Activated CD4-positive, alpha-beta T cell treated with anti-CD3 and anti-CD28 coated beads for 48 hours (primary cell): Measurements from ENCODE around the gene GARIN1A.
"Not testable (repeated sequence)": the region's sequence is repeated elsewhere in the genome, so short reads cannot be mapped to it uniquely, and the experiment has no call there.

Source experiments
- DNase-seq: peaks from one replicate; pipeline ENCODE4 v3.0.0-alpha.2; 2020

GARIN1A gene

GRCh38 chr7:128671992-128672391 is at the start of gene GARIN1A:
Gene GARIN1A (plus strand): TSS chr7:128672292. CDS start chr7:128672398, 106 bp downstream.
- no peak for DNase-seq

- not testable (repeated sequence) for DNase-seq
Observed at GRCh38 chr7:128627124-128627523, 45.0 kb upstream of the GARIN1A start.

- DNase-seq, result not testable (repeated sequence)
Observed at GRCh38 chr7:128633915-128634314, 38.2 kb upstream of the GARIN1A start.

DNA sequence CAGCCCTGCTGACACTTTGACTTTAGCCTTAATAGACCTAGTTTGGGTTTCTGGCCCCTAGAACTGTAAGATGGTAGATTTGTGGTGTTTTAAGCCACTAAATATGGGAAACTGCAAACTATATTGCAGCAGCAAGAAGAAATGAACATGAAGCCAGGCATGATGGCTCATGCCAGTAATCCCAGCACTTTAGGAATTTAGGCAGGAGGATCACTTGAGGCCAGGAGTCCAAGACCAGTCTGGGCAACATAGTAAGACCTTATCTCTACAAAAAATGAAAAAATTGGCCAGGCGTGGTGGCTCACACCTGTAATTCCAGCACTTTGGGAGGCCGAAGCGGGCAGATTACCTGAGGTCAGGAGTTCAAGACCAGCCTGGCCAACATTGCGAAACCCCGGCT is 26.9 kb upstream of the GARIN1A start:
- DNase-seq, result not testable (repeated sequence)

DNA sequence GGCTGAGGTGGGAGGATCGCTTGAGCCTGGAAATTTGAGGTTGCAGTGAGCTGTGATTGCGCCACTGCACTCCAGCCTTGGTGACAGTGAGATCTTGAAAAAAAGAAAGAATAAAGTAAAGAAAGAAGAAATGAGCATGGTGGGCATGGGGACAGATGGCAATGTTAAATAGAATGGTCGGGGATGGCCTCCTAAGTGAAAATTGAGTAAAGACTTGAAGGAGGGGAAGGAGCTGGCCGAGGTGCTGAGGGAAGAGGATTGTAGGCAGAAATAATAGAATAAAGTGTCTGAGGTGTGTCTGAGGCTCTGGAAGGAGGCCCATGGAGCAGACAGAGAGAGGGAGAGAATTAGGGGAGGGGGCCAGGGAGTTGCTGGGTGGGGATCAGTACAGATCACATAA is 26.2 kb upstream of the GARIN1A start:
- not testable (repeated sequence) for DNase-seq

- DNase-seq, result not testable (repeated sequence)
Observed at GRCh38 chr7:128646877-128647276, 25.2 kb upstream of the GARIN1A start.

- DNase-seq, result not testable (repeated sequence)
Observed at GRCh38 chr7:128651096-128651495, 21.0 kb upstream of the GARIN1A start.

GRCh38 chr7:128652606-128653005 is 19.5 kb upstream of the GARIN1A start:
- not testable (repeated sequence) for DNase-seq

DNA sequence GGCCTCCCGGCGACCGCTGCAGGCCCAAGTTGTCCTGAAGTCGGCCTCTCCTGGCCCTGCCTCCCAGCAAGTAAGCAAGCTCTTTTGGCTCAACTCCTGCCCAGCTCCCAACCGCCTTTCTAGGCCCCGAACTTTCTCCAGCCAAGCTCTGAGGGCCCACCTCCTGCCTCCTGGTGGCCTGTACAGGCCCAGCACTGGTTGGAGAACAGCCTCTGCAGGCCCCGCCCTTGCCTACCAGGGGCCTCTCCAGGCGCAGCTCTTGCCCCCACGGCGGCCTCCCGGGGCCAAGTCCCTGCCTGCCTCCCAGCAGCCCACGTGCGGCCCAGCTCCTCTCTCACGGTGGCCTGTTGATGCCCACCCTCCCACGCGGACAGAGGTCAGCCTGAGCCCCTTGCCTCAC is 18.9 kb upstream of the GARIN1A start:
- not testable (repeated sequence) for DNase-seq

DNA sequence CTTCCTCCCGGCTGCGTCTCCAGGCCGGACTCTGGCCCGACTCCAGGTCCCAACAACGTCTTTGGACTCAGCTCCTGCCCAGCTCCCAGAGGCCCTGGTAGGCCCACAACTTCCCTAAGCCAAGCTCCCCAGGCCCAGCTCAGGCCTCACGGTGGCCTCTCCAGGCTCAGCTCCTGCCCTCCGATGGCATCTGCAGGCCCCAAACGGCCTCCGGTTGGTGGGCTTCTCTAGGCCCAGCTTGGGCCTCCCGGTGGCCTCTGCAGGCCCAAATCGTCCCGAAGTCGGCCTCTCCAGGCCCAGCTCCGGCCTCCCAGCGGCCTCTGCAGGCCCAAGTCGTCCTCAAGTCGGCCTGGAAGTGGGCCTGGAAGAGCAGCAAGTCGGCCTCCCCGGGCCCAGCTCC is 18.0 kb upstream of the GARIN1A start:
- DNase-seq, result not testable (repeated sequence)

DNA sequence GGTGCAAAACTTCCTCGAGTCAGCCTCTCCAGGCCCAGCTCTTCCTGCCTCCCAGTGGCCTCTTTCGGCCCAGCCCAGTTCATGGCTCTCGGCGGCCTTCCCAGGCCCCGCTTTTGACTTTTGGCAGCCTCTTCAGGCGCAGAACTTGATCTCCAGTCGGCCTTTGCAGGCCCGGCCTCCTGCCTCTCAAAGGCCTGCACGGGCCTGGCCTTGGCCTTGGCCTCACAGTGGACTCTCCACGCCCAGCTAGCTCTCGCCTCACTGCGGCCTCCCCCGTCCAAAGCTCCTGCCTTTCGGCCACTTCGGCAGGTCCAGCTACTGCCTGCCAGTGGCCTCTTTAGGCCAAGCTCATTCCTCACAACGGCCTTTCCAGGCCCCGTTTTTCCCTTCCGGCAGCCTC is 17.6 kb upstream of the GARIN1A start:
- DNase-seq, result not testable (repeated sequence)

DNA sequence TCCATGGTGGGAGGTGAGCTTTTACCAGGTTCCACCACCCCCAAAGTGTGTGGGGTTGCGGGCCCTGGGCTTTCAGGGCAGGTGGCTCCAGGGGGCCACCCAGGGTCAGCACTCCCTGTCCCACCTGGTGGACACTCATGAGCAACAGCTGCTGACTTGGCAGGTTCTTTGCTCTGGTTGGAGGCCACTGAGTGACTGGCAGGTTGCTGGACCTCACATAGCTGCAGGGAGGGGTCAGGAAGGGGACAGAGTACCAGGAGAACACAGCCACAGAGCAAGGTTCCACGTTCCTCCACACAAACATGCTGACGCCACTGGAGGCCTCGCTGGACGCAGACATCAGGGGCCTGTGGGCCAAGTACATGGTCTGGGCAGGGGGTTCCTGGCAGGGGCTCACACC is 13.7 kb upstream of the GARIN1A start:
- not testable (repeated sequence) for DNase-seq

GRCh38 chr7:128660596-128660995 is 11.5 kb upstream of the GARIN1A start:
- no peak for DNase-seq

GRCh38 chr7:128661446-128661845 is 10.6 kb upstream of the GARIN1A start:
- DNase-seq, result no peak

DNA sequence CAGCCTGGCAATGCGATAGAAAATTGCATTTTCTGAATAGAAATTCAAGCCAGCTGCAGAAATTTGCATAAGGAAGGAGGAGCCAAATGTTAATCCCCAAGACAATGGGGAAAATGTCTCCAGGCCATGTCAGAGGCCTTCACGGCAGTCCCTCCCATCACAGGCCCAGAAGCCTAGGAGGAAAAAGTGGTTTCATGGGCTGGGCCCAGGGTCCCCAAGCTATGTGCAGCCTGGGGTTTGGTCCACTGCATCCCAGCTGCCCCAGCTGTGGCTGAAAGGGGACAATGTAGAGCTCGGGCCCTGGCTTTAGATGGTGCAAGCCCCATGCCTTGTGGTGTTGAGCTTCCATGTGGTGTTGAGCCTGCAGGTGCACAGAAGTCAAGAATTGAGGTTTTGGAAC is 10.0 kb upstream of the GARIN1A start:
- no peak for DNase-seq

DNA sequence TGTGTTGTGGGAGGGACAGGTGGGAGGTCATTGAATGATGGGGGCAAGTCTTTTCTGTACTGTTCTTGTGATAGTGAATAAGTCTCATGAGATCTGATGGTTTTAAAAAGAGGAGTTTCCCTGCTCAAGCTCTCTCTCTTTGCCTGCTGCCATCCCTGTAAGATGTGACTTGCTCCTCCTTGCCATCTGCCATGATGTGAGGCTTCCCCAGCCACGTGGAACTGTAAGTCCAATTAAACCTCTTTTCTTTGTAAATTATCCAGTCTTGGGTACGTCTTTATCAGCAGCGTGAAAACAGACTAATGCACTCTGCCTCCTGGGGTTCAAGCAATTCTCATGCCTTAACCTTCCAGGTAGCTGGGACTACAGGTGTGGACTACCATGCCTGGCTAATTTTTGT is 8.9 kb upstream of the GARIN1A start:
- not testable (repeated sequence) for DNase-seq

DNA sequence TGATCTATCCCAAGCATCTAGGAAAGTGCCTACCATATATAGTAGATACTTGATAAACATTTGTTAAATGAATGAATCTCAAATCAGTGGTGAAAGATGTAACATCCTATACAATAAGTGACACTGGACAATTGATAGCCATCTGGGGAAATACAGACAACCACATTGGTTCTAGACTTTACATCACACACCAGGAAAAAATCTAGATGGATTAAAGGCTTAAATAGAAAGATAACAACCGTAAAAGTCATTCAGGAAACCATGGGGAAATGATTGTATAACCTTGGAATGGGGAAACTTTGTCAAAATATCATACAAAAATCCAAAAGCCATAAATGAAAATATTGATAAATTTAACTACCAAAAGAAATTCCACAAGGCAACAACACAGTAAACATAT is 7.0 kb upstream of the GARIN1A start:
- no peak for DNase-seq

DNA sequence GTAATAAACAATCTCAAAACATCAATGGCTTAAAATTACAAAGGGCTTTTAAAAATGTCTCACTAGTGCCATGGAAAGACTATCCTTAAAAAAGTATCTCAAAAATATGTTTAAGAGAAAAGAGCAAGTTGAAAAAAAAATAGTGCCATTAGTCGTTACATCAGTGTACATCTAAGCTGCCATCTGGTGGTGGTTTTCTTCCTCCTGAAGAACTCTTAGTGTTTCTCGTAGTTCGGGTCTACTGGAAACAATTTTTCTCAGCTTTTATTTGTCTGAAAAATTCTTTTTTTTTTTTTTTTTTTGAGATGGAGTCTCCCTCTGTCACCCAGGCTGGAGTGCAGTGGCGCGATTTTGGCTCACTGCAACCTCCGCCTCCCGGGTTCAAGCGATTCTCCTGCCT is 5.9 kb upstream of the GARIN1A start:
- no peak for DNase-seq

DNA sequence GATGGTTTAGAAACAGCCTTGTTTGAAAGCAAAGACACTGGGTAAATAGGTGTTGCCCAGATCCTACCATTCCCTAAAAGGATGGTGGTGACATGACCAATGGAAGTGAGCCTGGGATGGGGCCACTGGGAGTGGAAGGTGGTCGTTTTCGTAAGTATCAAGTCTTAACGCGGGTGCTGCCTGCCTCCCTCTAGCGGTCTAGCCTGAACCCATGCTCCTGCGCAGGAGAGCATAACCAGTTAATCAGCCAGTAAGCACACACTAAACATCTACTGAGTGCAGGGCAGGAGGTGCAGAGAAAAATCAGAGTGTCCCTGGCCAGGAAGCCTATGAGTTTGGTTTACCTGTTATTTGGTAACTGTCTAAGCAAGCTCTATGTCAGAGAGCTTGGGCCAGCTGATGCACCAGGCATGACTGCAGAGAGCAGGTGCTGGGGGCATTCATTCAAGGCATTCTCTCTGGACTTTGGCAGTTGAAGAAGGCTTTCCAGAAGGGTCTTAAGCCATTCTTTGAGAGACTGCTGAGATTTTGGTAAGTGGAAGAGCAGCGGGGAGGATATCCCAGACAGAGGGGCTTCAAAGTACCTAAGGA is 930 bp downstream of the GARIN1A start:
- peak; percentile 38 for DNase-seq

GRCh38 chr7:128673571-128673970 is 1.5 kb downstream of the GARIN1A start:
- DNase-seq, result no peak

DNA sequence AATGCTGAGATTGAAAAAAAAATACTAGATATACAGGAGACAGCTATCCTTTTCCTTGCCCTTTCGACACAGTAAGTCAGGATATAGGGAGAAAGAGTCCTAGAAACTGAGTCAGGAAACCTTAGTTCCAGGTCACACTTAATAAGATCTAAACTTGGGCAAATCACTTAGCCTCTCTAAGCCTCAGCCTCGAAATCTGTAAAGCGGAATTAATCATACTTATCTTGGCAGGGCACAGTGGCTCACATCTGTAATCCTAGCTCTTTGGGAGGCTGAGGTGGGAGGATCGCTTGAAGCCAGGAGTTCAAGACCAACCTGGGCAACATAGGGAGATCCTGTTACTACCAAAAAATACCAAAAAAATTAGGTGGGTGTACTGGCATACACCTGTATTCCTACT is 4.6 kb downstream of the GARIN1A start:
- DNase-seq, result no peak

DNA sequence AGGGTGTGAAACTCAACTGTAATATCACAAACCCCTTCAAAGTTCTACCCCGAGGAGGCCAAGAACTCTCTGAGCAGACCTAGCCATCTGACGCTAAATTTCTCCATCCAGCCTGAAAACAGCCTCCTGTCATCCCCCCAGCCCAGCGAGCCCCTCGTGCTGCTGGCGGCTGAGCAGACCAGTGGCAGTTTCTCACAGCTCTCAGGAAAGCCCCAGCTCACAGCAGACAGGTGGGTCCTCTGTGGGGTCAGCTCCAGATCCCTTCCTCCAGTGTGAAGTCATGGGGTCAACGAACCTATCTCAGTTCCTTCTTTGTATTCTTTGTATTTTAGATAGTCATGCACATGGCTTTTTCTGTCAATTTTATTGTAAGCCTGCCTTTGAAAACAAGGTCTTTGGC is 7.8 kb downstream of the GARIN1A start:
- no peak for DNase-seq

DNA sequence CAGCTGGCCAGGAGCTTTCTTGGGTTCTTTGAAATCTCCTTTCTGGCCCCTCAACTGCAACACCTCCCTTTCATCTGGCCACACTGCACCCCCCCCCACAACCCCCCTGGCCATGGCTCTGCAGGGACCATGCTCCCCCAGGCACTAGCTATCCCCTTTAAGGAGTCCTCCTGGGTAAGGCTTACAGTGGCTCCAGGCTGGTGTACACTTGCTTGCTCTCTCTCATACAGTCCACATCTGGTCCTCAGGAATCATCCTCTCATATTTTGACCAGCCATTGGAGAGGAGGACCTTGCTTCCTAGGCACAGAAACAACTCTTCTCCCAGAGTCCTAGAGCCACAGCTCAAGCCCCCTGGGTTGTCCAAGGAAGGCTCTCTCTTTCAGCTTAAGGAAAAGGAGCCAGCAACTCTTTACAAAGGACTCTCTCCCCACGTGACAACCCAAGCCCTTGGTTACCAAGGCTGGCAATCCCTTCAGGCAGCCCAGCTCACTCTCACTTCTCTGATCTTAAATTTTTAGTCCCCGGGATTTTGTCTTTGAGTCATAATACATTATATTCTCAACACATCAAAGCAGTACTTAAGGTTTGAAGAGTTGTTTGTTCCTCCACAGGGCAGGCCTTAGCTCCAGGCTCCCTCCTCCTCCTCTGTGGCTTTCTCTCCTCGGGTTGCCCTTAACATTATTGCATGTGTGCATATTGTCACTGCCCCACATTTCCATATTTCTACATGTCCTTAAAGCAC is 9.9 kb downstream of the GARIN1A start:
- no peak for DNase-seq

GRCh38 chr7:128683270-128683669 is 11.2 kb downstream of the GARIN1A start:
- not testable (repeated sequence) for DNase-seq

DNA sequence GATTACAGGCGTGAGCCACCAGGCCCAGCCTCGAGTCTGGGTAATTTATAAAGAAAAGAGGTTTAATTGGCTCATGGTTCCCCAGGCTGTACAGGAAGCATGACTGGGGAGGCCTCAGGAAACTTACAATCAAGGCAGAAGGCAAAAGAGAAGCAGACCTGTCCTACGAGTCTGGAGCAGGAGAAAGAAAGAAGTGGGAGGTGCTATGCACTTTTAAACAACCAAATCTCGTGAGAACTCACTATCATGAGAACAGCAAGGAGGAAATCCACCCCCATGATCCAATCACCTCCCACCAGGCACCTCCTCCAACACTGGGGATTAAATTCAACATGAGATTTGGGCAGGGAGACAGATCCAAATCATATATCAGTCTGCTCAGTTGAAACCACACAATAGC is 11.6 kb downstream of the GARIN1A start:
- DNase-seq, result not testable (repeated sequence)
